WI38 (cell line): ENCODE measurements around the gene SLC35F3.

Experiments used
- H3K4me3 ChIP-seq: 2 replicates; pipeline ENCODE4 v1.5.1; 2011; ENCODE audit warnings: low read depth, mild to moderate bottlenecking, control low read depth, low read length
- CTCF ChIP-seq: IDR thresholded peaks from 2 replicates; pipeline ENCODE4 v1.5.1; 2012; ENCODE audit warnings: low read depth, mild to moderate bottlenecking, control low read depth, low read length

Gene SLC35F3

DNA sequence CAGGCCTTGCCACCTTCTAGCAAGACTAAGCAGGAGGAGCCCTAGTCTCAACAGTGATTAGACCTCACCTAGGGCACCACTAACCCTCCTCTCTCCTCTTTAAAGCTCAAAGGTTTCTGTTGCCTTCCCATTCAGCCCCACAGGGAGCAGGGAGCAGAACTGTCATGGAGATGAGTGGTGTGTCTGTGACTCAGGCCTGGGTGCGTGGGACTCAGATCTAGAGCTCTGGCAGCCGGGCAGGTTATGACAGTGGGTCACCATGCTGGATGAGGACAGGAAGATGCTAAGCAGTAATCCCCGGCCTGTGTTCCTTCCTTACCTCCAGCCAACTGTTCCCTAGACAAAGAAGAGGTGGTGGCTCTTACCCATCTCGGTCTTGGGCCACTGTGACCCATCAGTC lies 408.7 kb downstream of the SLC35F3 start:
- no peak for TF ChIP-seq CTCF
- H3K4me3 ChIP-seq, result no peak overlapping the region

- H3K4me3 ChIP-seq, result no peak overlapping the region
- TF ChIP-seq CTCF, result no peak
These were observed 410.6 kb downstream of the SLC35F3 start for GRCh38 chr1:234315091-234315541.

- no peak overlapping the region for H3K4me3 ChIP-seq
- TF ChIP-seq CTCF, result no peak
These were observed 411.1 kb downstream of the SLC35F3 start for GRCh38 chr1:234315588-234315987.

DNA sequence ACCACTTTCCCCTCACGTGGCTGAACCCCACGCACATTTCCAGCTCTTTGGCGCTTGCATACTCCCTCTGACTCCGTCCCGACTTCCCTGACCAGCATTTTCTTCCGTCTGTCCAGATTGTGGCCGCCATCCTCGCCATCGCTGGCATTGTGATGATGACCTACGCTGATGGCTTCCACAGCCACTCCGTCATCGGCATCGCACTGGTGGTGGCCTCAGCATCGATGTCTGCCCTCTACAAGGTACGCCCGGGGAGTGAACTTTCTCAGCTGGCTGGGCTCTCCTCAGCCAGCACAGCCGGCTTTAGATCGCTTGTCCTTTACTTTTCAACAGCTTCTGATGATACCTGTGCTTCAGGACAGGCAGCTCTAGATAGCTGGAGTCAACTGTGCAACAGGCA lies 412.0 kb downstream of the SLC35F3 start:
- no peak for TF ChIP-seq CTCF
- H3K4me3 ChIP-seq, result no peak overlapping the region

GRCh38 chr1:234316937-234317336 lies 412.5 kb downstream of the SLC35F3 start:
- no peak overlapping the region for H3K4me3 ChIP-seq

GRCh38 chr1:234320069-234320468 lies 415.6 kb downstream of the SLC35F3 start:
- TF ChIP-seq CTCF, result no peak
- no peak overlapping the region for H3K4me3 ChIP-seq

More at GRCh38 chr1:234316937-234317336, 412.5 kb downstream of the SLC35F3 start:
- TF ChIP-seq CTCF, result no peak

- no peak overlapping the region for H3K4me3 ChIP-seq
- TF ChIP-seq CTCF, result no peak
These were observed 416.1 kb downstream of the SLC35F3 start for GRCh38 chr1:234320549-234320948.
